ENCODE measurements around the gene HCFC2. TPM values are rescaled to one million over a fixed set of nuclear protein-coding genes. Genes with fewer than 3 reads are reported as not detected.

Gene HCFC2
- polyA plus RNA-seq, 1 of the 3 experiments (the other 2 are of a cell fraction), result 5.2 TPM

GRCh38 chr12:104115587-104115975 lies 51.2 kb downstream of the HCFC2 start:
- DNase-seq, result no peak
- ChIA-PET CTCF (no interaction called here), POLR2A (no interaction called here)
- Histone ChIP-seq H3K4me2 (no peak overlapping the region), H3K4me1 (ENCODE audit: control insufficient read depth in 1 of 2, insufficient read depth in 2 of 2, low read depth in 1 of 2, low read length in 1 of 2) (no peaks in the 10 kb centered on the region), H3K9me3 (no peaks in the 10 kb centered on the region), H3K79me2 (ENCODE audit: insufficient read depth) (peaks cover 9% of the 10 kb centered on the region; the same call in 1 of the 2 replicates), H3K36me3 (replicated peaks in 1 of 2; ENCODE audit: control insufficient read depth in 1 of 2, insufficient read depth in 2 of 2, low read length in 1 of 2) (peaks cover 40 to 46% of the 10 kb centered on the region in 2 experiments), H4K20me1 (ENCODE audit: insufficient read depth) (no peaks in the 10 kb centered on the region), H3K9ac (no peak overlapping the region), H3K4me3 (ENCODE audit: low read depth in 2 of 2, low read length in 1 of 2) (no peak overlapping the region), H3K27ac (ENCODE audit: low read depth in 2 of 2, low read length in 1 of 2) (no peak overlapping the region), H3F3A (replicated peaks; ENCODE audit: insufficient read depth) (peaks cover 6% of the 10 kb centered on the region), H2AFZ (ENCODE audit: low read depth) (no peak overlapping the region), H3K9me2 (no peaks in the 10 kb centered on the region), H3K27me3 (ENCODE audit: insufficient read depth) (no peaks in the 10 kb centered on the region)
- TF ChIP-seq RFX5 (IDR thresholded peaks at IDR 0.05; ENCODE audit: low read length), result no peak
- TF ChIP-seq CTCF (IDR thresholded peaks at IDR 0.05), result no peak
- TF ChIP-seq MAX (IDR thresholded peaks at IDR 0.05; ENCODE audit: low read depth), result no peak
- no peak for TF ChIP-seq IRF3 (IDR thresholded peaks at IDR 0.05; ENCODE audit: low read depth, low read length)
- no peak for TF ChIP-seq USF2 (IDR thresholded peaks at IDR 0.05; ENCODE audit: borderline replicate concordance, low read depth, low read length)
- TF ChIP-seq FOXM1 (IDR thresholded peaks at IDR 0.05; ENCODE audit: low read depth), result no peak
- no peak for TF ChIP-seq POLR2AphosphoS5 (IDR thresholded peaks at IDR 0.05; ENCODE audit: low read depth, low read length)
- no peak for TF ChIP-seq EP300 (IDR thresholded peaks at IDR 0.05; ENCODE audit: borderline replicate concordance in 1 of 2, low read depth in 1 of 2, low read length in 1 of 2)
- no peak for TF ChIP-seq NRF1 (IDR thresholded peaks at IDR 0.05; ENCODE audit: low read depth, low read length)
- TF ChIP-seq USF1 (IDR thresholded peaks at IDR 0.05; ENCODE audit: borderline replicate concordance, low read depth), result no peak
- no peak for TF ChIP-seq RCOR1 (IDR thresholded peaks at IDR 0.05; ENCODE audit: low read length)
- TF ChIP-seq TEAD4 (IDR thresholded peaks at IDR 0.05; ENCODE audit: borderline replicate concordance, insufficient read depth), result no peak
- no peak for TF ChIP-seq REST (IDR thresholded peaks at IDR 0.05; ENCODE audit: low read depth, low read length)
- no peak for TF ChIP-seq ZBTB33 (IDR thresholded peaks at IDR 0.05; ENCODE audit: borderline replicate concordance, low read depth)
- no peak for TF ChIP-seq RAD21 (IDR thresholded peaks at IDR 0.05; ENCODE audit: low read length)
- no peak for TF ChIP-seq FOSL2 (IDR thresholded peaks at IDR 0.05; ENCODE audit: borderline replicate concordance, low read depth)
